Activated naive CD4-positive, alpha-beta T cell treated with anti-CD3 and anti-CD28 coated beads for 36 hours (primary cell): ENCODE data around the gene PACSIN2. TPM values are rescaled to one million over a fixed set of nuclear protein-coding genes. Genes with fewer than 3 reads are reported as not detected.

ENCODE experiments used
- CTCF ChIA-PET: fragments of 350-600 bp; sonication (Branson Sonifier 250); formaldehyde crosslinking; loops from one replicate; lab custom pipeline; 2021; ENCODE audit warnings: antibody characterized with exemption; lab: Charles Lee
- DNase-seq: peaks from one replicate; pipeline ENCODE4 v3.0.0-alpha.2; 2020
- H3K27ac Mint-ChIP-seq: one replicate; pipeline ENCODE4 v1.8.0; 2021; ENCODE audit warnings: mild to moderate bottlenecking, mixed read lengths
- H3K27me3 Mint-ChIP-seq: one replicate; pipeline ENCODE4 v1.8.0; 2021; ENCODE audit warnings: low read depth, mixed read lengths
- H3K36me3 Mint-ChIP-seq: one replicate; pipeline ENCODE4 v1.8.0; 2021; ENCODE audit warnings: low read depth, mixed read lengths
- H3K4me1 Mint-ChIP-seq: one replicate; pipeline ENCODE4 v1.8.0; 2021; ENCODE audit warnings: low read depth, mixed read lengths
- H3K4me3 Mint-ChIP-seq: one replicate; pipeline ENCODE4 v1.8.0; 2021; ENCODE audit warnings: mild to moderate bottlenecking, moderate library complexity, mixed read lengths
- H3K9me3 Mint-ChIP-seq: one replicate; pipeline ENCODE4 v1.8.0; 2021; ENCODE audit warnings: mixed read lengths
- intact Hi-C: fragments of 100-400 bp; cut with micrococcal nuclease; formaldehyde crosslinking; loops from one replicate; pipeline ENCODE4 v1.15.1; 2023
- total RNA-seq, 2 experiments: library from RNA; stranded (reverse); gene quantifications; one replicate each; pipeline ENCODE4 v1.2.3, GENCODE V29; 2021

Gene PACSIN2
- total RNA-seq: 10 to 100 TPM; 31.2 to 32.9 TPM

- Mint-ChIP-seq H3K27ac (peak within 1 kb of the TSS; percentile 71), H3K4me1 (peaks cover 21% of the 10 kb centered on the region), H3K36me3 (no peaks in the 10 kb centered on the region), H3K9me3 (no peaks in the 10 kb centered on the region), H3K4me3 (peak within 1 kb of the TSS; percentile 94), H3K27me3 (no peaks in the 10 kb centered on the region)
- intact Hi-C loops: loop anchor here (1.0 to 2.0 kb wide), 3 partner anchors 15 to 158 kb away; partner anchors contain the start of genes ARFGAP3 and TTLL1
- CTCF ChIA-PET: interaction anchor here (1.0 to 1.9 kb wide), 2 partner anchors 65 to 147 kb away, joined by 3 to 6 read pairs; no protein-coding TSS in a partner anchor
- peak; percentile 100 for DNase-seq
Observed at GRCh38 chr22:43014869-43015676, at the start of gene PACSIN2. TSS of gene PACSIN2 (minus strand) at chr22:43015149. CDS start at chr22:42912080, 103,069 bp downstream.

GRCh38 chr22:43060183-43060582, 45.2 kb upstream of the PACSIN2 start:
- no peaks in the 10 kb centered on the region for H3K27me3 Mint-ChIP-seq
- peak; percentile 68 for DNase-seq
- peaks cover 25% of the 10 kb centered on the region for H3K36me3 Mint-ChIP-seq
- no peak overlapping the region for H3K4me3 Mint-ChIP-seq
- no peaks in the 10 kb centered on the region for H3K9me3 Mint-ChIP-seq
- no peaks in the 10 kb centered on the region for H3K4me1 Mint-ChIP-seq
- CTCF ChIA-PET: interaction anchor here (0.6 to 1.5 kb wide), 10 partner anchors 8 to 311 kb away, joined by 3 to 5 read pairs (median 4); no protein-coding TSS in a partner anchor
- H3K27ac Mint-ChIP-seq: no peak overlapping the region
- intact Hi-C loops: loop anchor here (1.0 kb wide), 1 partner anchor 280 kb away; no protein-coding TSS in a partner anchor

- Mint-ChIP-seq H3K9me3 (no peaks in the 10 kb centered on the region), H3K36me3 (peaks cover 16% of the 10 kb centered on the region), H3K4me3 (no peak overlapping the region), H3K27me3 (no peaks in the 10 kb centered on the region), H3K4me1 (no peaks in the 10 kb centered on the region), H3K27ac (no peak overlapping the region)
- intact Hi-C loops: no loop called here
- CTCF ChIA-PET: no interaction called here
- no peak for DNase-seq
Observed at GRCh38 chr22:43057641-43058040, 42.7 kb upstream of the PACSIN2 start.

- Mint-ChIP-seq H3K27ac (no peak overlapping the region), H3K27me3 (no peaks in the 10 kb centered on the region), H3K9me3 (no peaks in the 10 kb centered on the region), H3K4me3 (no peak overlapping the region), H3K36me3 (peaks cover 4% of the 10 kb centered on the region), H3K4me1 (no peaks in the 10 kb centered on the region)
- no peak for DNase-seq
- CTCF ChIA-PET: interaction anchor here (0.7 kb wide), 1 partner anchor 384 kb away, joined by 3 read pairs; no protein-coding TSS in a partner anchor
- intact Hi-C loops: no loop called here
Observed at GRCh38 chr22:43053176-43053575, 38.2 kb upstream of the PACSIN2 start.

GRCh38 chr22:43050995-43051394, 36.0 kb upstream of the PACSIN2 start:
- peaks cover 2% of the 10 kb centered on the region for H3K36me3 Mint-ChIP-seq
- no peaks in the 10 kb centered on the region for H3K4me1 Mint-ChIP-seq
- no peak overlapping the region for H3K4me3 Mint-ChIP-seq
- no peak for DNase-seq
- intact Hi-C loops: no loop called here
- CTCF ChIA-PET: interaction anchor here (0.7 to 1.2 kb wide), 3 partner anchors 9 to 183 kb away, joined by 3 to 5 read pairs (median 4); no protein-coding TSS in a partner anchor
- no peaks in the 10 kb centered on the region for H3K9me3 Mint-ChIP-seq
- no peak overlapping the region for H3K27ac Mint-ChIP-seq
- H3K27me3 Mint-ChIP-seq: no peaks in the 10 kb centered on the region

GRCh38 chr22:43047605-43048004, 32.7 kb upstream of the PACSIN2 start:
- no peaks in the 10 kb centered on the region for H3K4me1 Mint-ChIP-seq
- no peaks in the 10 kb centered on the region for H3K27me3 Mint-ChIP-seq
- CTCF ChIA-PET: no interaction called here
- H3K36me3 Mint-ChIP-seq: peaks cover 2% of the 10 kb centered on the region
- intact Hi-C loops: no loop called here
- H3K27ac Mint-ChIP-seq: no peak overlapping the region
- H3K4me3 Mint-ChIP-seq: no peak overlapping the region
- no peak for DNase-seq
- no peaks in the 10 kb centered on the region for H3K9me3 Mint-ChIP-seq

GRCh38 chr22:43044290-43044712, 29.4 kb upstream of the PACSIN2 start:
- Mint-ChIP-seq H3K4me3 (no peak overlapping the region), H3K36me3 (no peaks in the 10 kb centered on the region), H3K9me3 (no peaks in the 10 kb centered on the region), H3K27me3 (no peaks in the 10 kb centered on the region), H3K27ac (no peak overlapping the region), H3K4me1 (no peaks in the 10 kb centered on the region)
- intact Hi-C loops: no loop called here
- no peak for DNase-seq
- CTCF ChIA-PET: no interaction called here

GRCh38 chr22:43042101-43042780, 27.3 kb upstream of the PACSIN2 start:
- H3K36me3 Mint-ChIP-seq: no peaks in the 10 kb centered on the region
- H3K9me3 Mint-ChIP-seq: no peaks in the 10 kb centered on the region
- no peaks in the 10 kb centered on the region for H3K4me1 Mint-ChIP-seq
- H3K27ac Mint-ChIP-seq: no peak overlapping the region
- no peaks in the 10 kb centered on the region for H3K27me3 Mint-ChIP-seq
- intact Hi-C loops: no loop called here
- H3K4me3 Mint-ChIP-seq: no peak overlapping the region
- DNase-seq: no peak
- CTCF ChIA-PET: no interaction called here

GRCh38 chr22:43039800-43040199, 24.9 kb upstream of the PACSIN2 start:
- Mint-ChIP-seq H3K9me3 (no peaks in the 10 kb centered on the region), H3K36me3 (no peaks in the 10 kb centered on the region), H3K27me3 (no peaks in the 10 kb centered on the region), H3K27ac (no peak overlapping the region), H3K4me3 (no peak overlapping the region), H3K4me1 (no peaks in the 10 kb centered on the region)
- intact Hi-C loops: no loop called here
- CTCF ChIA-PET: interaction anchor here (0.6 kb wide), 1 partner anchor 296 kb away, joined by 5 read pairs; no protein-coding TSS in a partner anchor
- no peak for DNase-seq

GRCh38 chr22:43038325-43038724, 23.4 kb upstream of the PACSIN2 start:
- no peak for DNase-seq
- Mint-ChIP-seq H3K27ac (no peak overlapping the region), H3K36me3 (no peaks in the 10 kb centered on the region), H3K9me3 (no peaks in the 10 kb centered on the region), H3K4me3 (no peak overlapping the region), H3K27me3 (no peaks in the 10 kb centered on the region), H3K4me1 (peaks cover 4% of the 10 kb centered on the region)
- intact Hi-C loops: no loop called here
- CTCF ChIA-PET: interaction anchor here (1.0 kb wide), 1 partner anchor 262 kb away, joined by 3 read pairs; no protein-coding TSS in a partner anchor

GRCh38 chr22:43036282-43036829, 21.4 kb upstream of the PACSIN2 start:
- Mint-ChIP-seq H3K27ac (no peak overlapping the region), H3K4me1 (peaks cover 4% of the 10 kb centered on the region), H3K9me3 (no peaks in the 10 kb centered on the region), H3K27me3 (no peaks in the 10 kb centered on the region), H3K4me3 (no peak overlapping the region), H3K36me3 (no peaks in the 10 kb centered on the region)
- DNase-seq: no peak
- intact Hi-C loops: no loop called here
- CTCF ChIA-PET: no interaction called here

- H3K27me3 Mint-ChIP-seq: no peaks in the 10 kb centered on the region
- H3K4me1 Mint-ChIP-seq: peaks cover 4% of the 10 kb centered on the region
- intact Hi-C loops: no loop called here
- no peaks in the 10 kb centered on the region for H3K9me3 Mint-ChIP-seq
- CTCF ChIA-PET: interaction anchor here (0.7 to 2.7 kb wide), 4 partner anchors 11 to 210 kb away, joined by 3 to 28 read pairs (median 4); no protein-coding TSS in a partner anchor
- no peak overlapping the region for H3K4me3 Mint-ChIP-seq
- DNase-seq: no peak
- no peak overlapping the region for H3K27ac Mint-ChIP-seq
- no peaks in the 10 kb centered on the region for H3K36me3 Mint-ChIP-seq
Observed at GRCh38 chr22:43035250-43035649, 20.3 kb upstream of the PACSIN2 start.
